Mucosa of rectum (tissue), 2 donors: ENCODE results near the gene TBCD.
A peak's percentile ranks its signal among the peaks of the same experiment; 100 is the strongest.

ENCODE experiments used
- H3K27ac ChIP-seq, 2 donors: one replicate each; pipeline ENCODE4 v1.7.0; 2013; ENCODE audit warnings: inconsistent platforms in 2 of 2, low read depth in 2 of 2, low read length in 2 of 2
- H3K27me3 ChIP-seq, 2 donors: one replicate each; pipeline ENCODE4 v1.7.0; 2013; ENCODE audit warnings: low read length in 2 of 2; ENCODE audit not compliant: control insufficient read depth in 2 of 2, insufficient read depth in 2 of 2
- H3K36me3 ChIP-seq, 2 donors: one replicate each; pipeline ENCODE4 v1.7.0; 2013; ENCODE audit warnings: low read length in 2 of 2; ENCODE audit not compliant: control insufficient read depth in 2 of 2, insufficient read depth in 2 of 2
- H3K4me1 ChIP-seq, 2 donors: one replicate each; pipeline ENCODE4 v1.7.0; 2013; ENCODE audit warnings: low read length in 2 of 2, mild to moderate bottlenecking in 1 of 2; ENCODE audit not compliant: control insufficient read depth in 2 of 2, insufficient read depth in 2 of 2
- H3K4me3 ChIP-seq, 2 donors: one replicate each; pipeline ENCODE4 v1.7.0; 2013; ENCODE audit warnings: low read length in 2 of 2
- H3K9ac ChIP-seq, 2 donors: one replicate each; pipeline ENCODE4 v1.7.0; 2013; ENCODE audit warnings: low read length in 2 of 2, low read depth in 1 of 2, mild to moderate bottlenecking in 1 of 2
- H3K9me3 ChIP-seq, 2 donors: one replicate each; pipeline ENCODE4 v1.7.0; 2013; ENCODE audit warnings: low read length in 2 of 2; ENCODE audit not compliant: control insufficient read depth in 2 of 2
- donor health status: healthy.
- donor health status: Normal muscosa, but diverticular disease.

TBCD gene

DNA sequence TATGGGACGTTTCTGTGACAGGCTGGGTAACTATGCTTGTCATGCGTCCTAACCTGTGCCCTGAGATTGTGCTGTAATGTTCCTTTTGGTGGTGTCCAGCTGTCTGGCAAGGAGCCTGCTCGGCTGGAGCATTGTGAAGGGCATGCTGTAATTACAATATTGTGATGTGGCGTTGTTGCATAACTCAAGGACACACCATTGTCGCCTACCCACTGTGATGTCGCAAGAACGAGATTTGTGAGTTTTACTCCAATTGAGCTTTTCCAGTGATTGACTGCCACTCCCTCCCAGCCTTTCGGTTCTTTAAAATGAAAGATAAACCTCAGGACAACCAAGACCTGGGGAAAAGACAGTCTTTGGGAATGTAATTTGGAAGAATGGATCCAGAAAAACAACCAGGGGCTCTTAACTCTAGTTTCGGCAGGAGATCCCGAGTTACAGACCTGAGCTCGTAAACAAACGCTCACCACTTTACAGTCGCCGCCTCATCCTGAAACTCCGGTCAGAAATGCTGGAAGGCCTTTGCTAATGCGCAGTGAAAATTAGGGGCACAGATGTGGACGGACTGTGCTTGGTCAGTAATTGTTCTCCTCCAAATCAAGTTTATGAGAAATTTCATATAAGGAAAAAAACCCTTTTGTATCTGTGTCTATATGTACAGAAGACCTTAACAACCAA lies 86.7 kb downstream of the TBCD start:
- Histone ChIP-seq H3K4me3 (peak overlapping the region; percentile 38 to 55), H3K4me1 (peaks cover 18 to 19% of the 10 kb centered on the region in 2 donors), H3K27ac (peak overlapping the region; percentile 83 to 93), H3K9ac (peak overlapping the region; percentile 56 to 62), H3K36me3 (no peaks in the 10 kb centered on the region), H3K9me3 (no peaks in the 10 kb centered on the region), H3K27me3 (no peaks in the 10 kb centered on the region)

GRCh38 chr17:82839617-82840292 lies 87.9 kb downstream of the TBCD start, which contains the start of gene ZNF750:
Gene ZNF750 (minus strand): TSS chr17:82840022. CDS start chr17:82832454, 7,568 bp downstream.
- Histone ChIP-seq H3K36me3 (no peaks in the 10 kb centered on the region), H3K4me1 (peaks cover 18 to 19% of the 10 kb centered on the region in 2 donors), H3K4me3 (peak within 1 kb of the TSS; percentile 38 to 55), H3K27ac (peak within 1 kb of the TSS; percentile 83 to 93), H3K9ac (peak within 1 kb of the TSS; percentile 56 to 62), H3K9me3 (no peaks in the 10 kb centered on the region), H3K27me3 (no peaks in the 10 kb centered on the region)

- Histone ChIP-seq H3K27me3 (no peaks in the 10 kb centered on the region), H3K4me3 (no peak overlapping the region), H3K4me1 (peaks cover 18 to 19% of the 10 kb centered on the region in 2 donors), H3K9ac (no peak overlapping the region), H3K27ac (no peak overlapping the region), H3K36me3 (no peaks in the 10 kb centered on the region), H3K9me3 (no peaks in the 10 kb centered on the region)
Observed at GRCh38 chr17:82840431-82840831, 88.6 kb downstream of the TBCD start.

DNA sequence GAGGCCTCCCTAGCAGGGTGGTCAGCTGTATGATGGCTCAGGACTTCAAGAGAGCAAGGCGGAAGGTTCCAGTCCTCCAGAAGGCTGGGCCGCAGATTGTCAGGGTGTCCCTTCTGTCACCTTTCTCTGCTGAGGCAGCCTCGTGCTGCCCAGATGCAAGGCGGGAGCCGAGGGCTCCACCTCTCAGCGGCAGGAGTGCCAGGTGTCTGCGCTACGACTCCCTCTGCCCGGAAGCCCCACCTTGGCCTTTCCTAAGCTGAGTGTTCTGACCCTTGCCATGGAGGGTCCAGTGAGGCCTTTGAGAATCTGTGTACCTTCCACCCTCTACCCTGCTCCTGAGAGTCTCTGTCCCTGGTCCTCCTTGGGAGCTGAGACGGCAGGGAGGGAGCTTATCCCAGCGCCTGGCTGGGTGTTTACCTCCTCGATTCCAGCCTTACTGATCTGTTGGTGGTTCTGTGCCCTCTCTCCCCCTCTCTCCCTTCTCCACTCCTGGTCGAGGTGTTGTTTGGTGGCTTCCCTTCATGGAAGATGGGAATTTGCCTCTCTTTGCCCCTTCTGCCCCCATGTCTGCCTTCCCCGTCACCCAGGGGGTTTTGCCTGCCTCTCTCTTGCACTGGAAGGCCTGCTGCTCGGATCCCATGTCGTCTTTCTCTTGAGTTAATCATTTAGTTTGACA lies 90.2 kb downstream of the TBCD start:
- Histone ChIP-seq H3K4me3 (no peak overlapping the region), H3K36me3 (peaks cover 0 to 1% of the 10 kb centered on the region in 2 donors)

GRCh38 chr17:82843904-82844680 lies 92.2 kb downstream of the TBCD start:
- peaks cover 0 to 1% of the 10 kb centered on the region in 2 donors for H3K36me3 ChIP-seq
- H3K9ac ChIP-seq: no peak overlapping the region
- no peaks in the 10 kb centered on the region for H3K9me3 ChIP-seq
- no peaks in the 10 kb centered on the region for H3K27me3 ChIP-seq
- no peak overlapping the region for H3K4me3 ChIP-seq
- no peak overlapping the region for H3K27ac ChIP-seq
- peaks cover 0 to 2% of the 10 kb centered on the region in 2 donors for H3K4me1 ChIP-seq

More for the DNA sequence above, 90.2 kb downstream of the TBCD start:
- no peak overlapping the region for H3K27ac ChIP-seq
- H3K9ac ChIP-seq: no peak overlapping the region
- H3K4me1 ChIP-seq: peaks cover 11 to 12% of the 10 kb centered on the region in 2 donors
- no peaks in the 10 kb centered on the region for H3K27me3 ChIP-seq
- H3K9me3 ChIP-seq: no peaks in the 10 kb centered on the region

DNA sequence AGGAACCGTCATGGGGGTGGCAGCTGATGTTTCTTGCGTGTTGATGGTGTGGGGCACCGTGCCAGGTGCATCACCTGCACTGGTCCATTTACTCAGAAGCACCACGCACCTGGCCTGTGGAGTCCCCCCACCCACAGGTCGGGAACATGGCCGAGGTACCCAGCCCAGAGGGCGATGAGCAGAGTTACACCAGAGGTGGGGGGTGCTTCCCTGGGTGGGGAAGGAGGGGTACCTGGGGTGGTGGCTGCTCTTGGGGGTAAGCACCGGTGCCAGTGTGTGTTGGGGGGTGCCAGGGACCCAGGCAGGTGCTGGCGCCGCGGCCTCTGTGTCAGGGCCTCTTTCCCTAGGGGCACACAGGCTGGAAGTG lies 92.9 kb downstream of the TBCD start:
- H3K9ac ChIP-seq: no peak overlapping the region
- no peak overlapping the region for H3K27ac ChIP-seq
- peaks cover 0 to 2% of the 10 kb centered on the region in 2 donors for H3K4me1 ChIP-seq
- H3K36me3 ChIP-seq: peaks cover 0 to 1% of the 10 kb centered on the region in 2 donors
- no peaks in the 10 kb centered on the region for H3K9me3 ChIP-seq
- no peak overlapping the region for H3K4me3 ChIP-seq
- H3K27me3 ChIP-seq: no peaks in the 10 kb centered on the region

GRCh38 chr17:82845163-82845807 lies 93.4 kb downstream of the TBCD start:
- Histone ChIP-seq H3K9me3 (no peaks in the 10 kb centered on the region), H3K36me3 (peaks cover 0 to 1% of the 10 kb centered on the region in 2 donors), H3K4me3 (peak overlapping the region; percentile 32 to 37), H3K27me3 (no peaks in the 10 kb centered on the region), H3K9ac (no peak overlapping the region), H3K27ac (no peak overlapping the region), H3K4me1 (peaks cover 0 to 2% of the 10 kb centered on the region in 2 donors)

DNA sequence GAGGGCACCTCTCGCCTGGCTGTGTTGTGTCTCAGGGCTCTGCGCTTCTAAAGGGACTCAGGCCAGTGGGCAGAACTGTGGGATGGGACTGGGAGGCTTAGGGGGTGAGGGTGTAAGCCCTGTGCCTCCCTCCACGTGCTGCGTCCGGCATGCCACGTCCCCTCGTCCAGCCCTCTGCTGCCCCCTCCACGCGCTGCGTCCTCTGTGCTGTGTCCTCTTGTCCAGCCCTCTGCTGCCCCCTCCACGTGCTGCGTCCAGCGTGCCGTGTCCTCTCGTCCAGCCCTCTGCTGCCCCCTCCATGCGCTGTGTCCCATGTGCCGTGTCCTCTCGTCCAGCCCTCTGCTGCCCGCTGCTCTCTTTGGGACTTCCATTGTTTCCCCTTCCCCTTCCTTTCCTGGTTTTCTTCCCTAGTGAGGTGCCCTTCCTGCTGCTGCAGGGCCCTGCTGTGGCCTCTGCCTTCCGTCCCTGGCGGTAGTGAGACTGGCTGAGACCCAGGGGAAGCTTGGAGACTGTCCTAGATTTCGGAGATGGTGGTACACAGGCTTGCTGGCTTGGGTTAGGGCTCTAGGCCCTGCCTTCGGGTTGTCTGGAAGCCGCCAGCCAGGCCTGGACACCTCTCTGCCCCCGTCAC lies 94.3 kb downstream of the TBCD start:
- Histone ChIP-seq H3K9ac (no peak overlapping the region), H3K27me3 (no peaks in the 10 kb centered on the region), H3K27ac (no peak overlapping the region), H3K9me3 (no peaks in the 10 kb centered on the region), H3K36me3 (peaks cover 0 to 1% of the 10 kb centered on the region in 2 donors), H3K4me1 (peaks cover 0 to 2% of the 10 kb centered on the region in 2 donors), H3K4me3 (peak overlapping the region in 1 of 2 donors; percentile 37)

DNA sequence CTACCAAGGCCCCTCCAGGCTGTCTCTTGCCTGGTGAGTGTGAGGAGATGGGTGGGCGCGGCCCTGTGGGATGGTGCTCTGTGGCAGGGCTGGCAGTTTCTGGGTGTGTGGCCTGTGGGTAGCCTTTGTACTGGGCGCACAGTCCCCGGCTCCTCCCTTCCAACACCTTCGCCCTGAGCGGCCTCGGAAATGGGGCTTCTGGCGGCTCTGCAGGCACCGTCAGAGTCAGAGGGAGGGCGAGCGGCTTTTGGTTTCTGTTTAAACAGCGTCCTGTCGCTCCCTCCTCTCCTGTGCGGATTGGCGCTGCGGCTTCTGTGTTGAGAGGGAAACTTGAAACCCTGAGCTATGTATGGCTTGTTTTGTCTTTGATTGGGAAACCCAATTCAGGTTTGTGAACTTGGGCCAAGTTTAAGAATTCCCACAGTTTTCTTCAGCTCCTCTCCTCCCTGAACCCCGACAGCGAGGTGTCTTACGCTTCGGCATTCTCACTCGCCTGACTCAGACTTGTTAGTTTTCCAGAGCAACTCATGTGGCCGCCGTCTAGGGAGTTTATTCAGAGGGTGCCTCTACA lies 96.2 kb downstream of the TBCD start:
- H3K4me3 ChIP-seq: peak overlapping the region; percentile 60 to 64
- peaks cover 0 to 2% of the 10 kb centered on the region in 2 donors for H3K4me1 ChIP-seq
- H3K36me3 ChIP-seq: peaks cover 0 to 1% of the 10 kb centered on the region in 2 donors
- no peaks in the 10 kb centered on the region for H3K9me3 ChIP-seq
- H3K27me3 ChIP-seq: no peaks in the 10 kb centered on the region
- H3K27ac ChIP-seq: peak overlapping the region; percentile 61 to 71
- peak overlapping the region; percentile 49 to 65 for H3K9ac ChIP-seq
